H1 (cell line): Measurements from ENCODE around the gene ABCC11.

ENCODE experiments used
- ASH2L ChIP-seq: fragments of 200-600, 300-600 bp; sonication (generic); IDR thresholded peaks from one replicate; pipeline ENCODE4 v1.7.1; 2017; ENCODE audit warnings: low read length
- CBX5 ChIP-seq: fragments of 300-800, 300-1000 bp; sonication (generic); IDR thresholded peaks from 2 replicates; pipeline ENCODE4 v1.7.1; 2016; ENCODE audit warnings: antibody characterized with exemption, low read length, low read depth
- CEBPB ChIP-seq: IDR thresholded peaks from 2 replicates; pipeline ENCODE4 v1.6.1; 2012; ENCODE audit warnings: low read depth, low read length
- GTF2F1 ChIP-seq: IDR thresholded peaks from 2 replicates; pipeline ENCODE4 v1.6.1; 2012; ENCODE audit warnings: low read depth, low read length, improper control_type of control experiment, borderline replicate concordance
- JUN ChIP-seq: IDR thresholded peaks from 2 replicates; pipeline ENCODE4 v1.6.1; 2011; ENCODE audit warnings: low read depth, mild to moderate bottlenecking, improper control_type of control experiment, low read length
- NRF1 ChIP-seq: IDR thresholded peaks from 2 replicates; pipeline ENCODE4 v1.6.1; 2011; ENCODE audit warnings: mild to moderate bottlenecking, low read depth, low read length, improper control_type of control experiment
- POLR2A ChIP-seq, 2 experiments: IDR thresholded peaks; 1 replicate in 1 of 2; 2 replicates in 1 of 2; pipeline ENCODE4 v1.6.1; 2011; ENCODE audit warnings: low read depth in 2 of 2, low read length in 2 of 2, mild to moderate bottlenecking in 2 of 2; ENCODE audit errors: control extremely low read depth in 1 of 2
- POU5F1 ChIP-seq: IDR thresholded peaks from 2 replicates; pipeline ENCODE4 v1.6.1; 2011; ENCODE audit warnings: low read depth, mild to moderate bottlenecking, low read length, moderate library complexity
- RFX5 ChIP-seq: IDR thresholded peaks from 2 replicates; pipeline ENCODE4 v1.6.1; 2011; ENCODE audit warnings: low read depth, low read length, improper control_type of control experiment, borderline replicate concordance
- TAF7 ChIP-seq: optimal IDR thresholded peaks from 2 replicates; pipeline ENCODE3; 2011; ENCODE audit warnings: low read depth, mild to moderate bottlenecking, inconsistent platforms, low read length, moderate library complexity, borderline replicate concordance
- TF ChIP-seq, protein P1 (sequence below): IDR thresholded peaks from 2 replicates; pipeline ENCODE4 v1.6.1; 2012; ENCODE audit warnings: inconsistent platforms
- TF ChIP-seq, protein P2 (sequence below), 3 experiments: IDR thresholded peaks; 1 replicate in 2 of 3; 2 replicates in 1 of 3; pipeline versions ENCODE4 v1.5.1 to v1.6.1; 2011; ENCODE audit warnings: low read length in 3 of 3, mild to moderate bottlenecking in 3 of 3, inconsistent platforms in 2 of 3, low read depth in 1 of 3, moderate library complexity in 1 of 3; ENCODE audit not compliant: insufficient read depth in 1 of 3; ENCODE audit errors: control extremely low read depth in 1 of 3
- TF ChIP-seq, protein P3 (sequence below): IDR thresholded peaks from 2 replicates; pipeline ENCODE4 v1.6.1; 2011; ENCODE audit warnings: low read length, improper control_type of control experiment

DNA sequence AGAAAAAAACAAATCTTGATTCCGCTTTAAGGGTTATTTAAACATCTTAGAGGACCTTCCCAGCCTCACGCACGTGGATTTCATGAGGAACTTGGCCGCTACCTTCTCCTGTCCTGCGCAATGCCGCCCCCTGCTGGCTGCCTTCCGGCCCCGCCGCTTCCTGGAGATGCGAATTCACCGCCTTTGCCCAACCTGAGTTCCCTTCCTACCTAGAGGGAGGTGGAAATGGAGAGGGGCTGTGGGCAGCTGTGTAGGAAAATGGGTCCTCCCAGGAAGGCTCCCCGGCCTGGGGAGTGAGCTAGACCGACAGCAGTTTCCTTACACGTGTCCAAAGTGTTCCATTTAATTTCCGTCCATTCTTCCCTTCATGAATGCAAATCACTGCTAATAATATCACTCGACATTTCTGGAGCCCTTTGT, 90.5 kb downstream of the ABCC11 start:
- TF ChIP-seq CBX5 (no peak), GTF2F1 (no peak), POLR2A (IDR thresholded peaks at IDR 0.05; ENCODE audit: control extremely low read depth in 1 of 2, low read depth in 2 of 2, low read length in 2 of 2) (no peak), TAF7 (no peak), ASH2L (no peak), NRF1 (no peak), JUN (no peak), RFX5 (no peak), CEBPB (no peak), POU5F1 (no peak)
- TF ChIP-seq, protein P1, sequence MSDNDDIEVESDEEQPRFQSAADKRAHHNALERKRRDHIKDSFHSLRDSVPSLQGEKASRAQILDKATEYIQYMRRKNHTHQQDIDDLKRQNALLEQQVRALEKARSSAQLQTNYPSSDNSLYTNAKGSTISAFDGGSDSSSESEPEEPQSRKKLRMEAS: peak; percentile 87
- TF ChIP-seq, protein P2, sequence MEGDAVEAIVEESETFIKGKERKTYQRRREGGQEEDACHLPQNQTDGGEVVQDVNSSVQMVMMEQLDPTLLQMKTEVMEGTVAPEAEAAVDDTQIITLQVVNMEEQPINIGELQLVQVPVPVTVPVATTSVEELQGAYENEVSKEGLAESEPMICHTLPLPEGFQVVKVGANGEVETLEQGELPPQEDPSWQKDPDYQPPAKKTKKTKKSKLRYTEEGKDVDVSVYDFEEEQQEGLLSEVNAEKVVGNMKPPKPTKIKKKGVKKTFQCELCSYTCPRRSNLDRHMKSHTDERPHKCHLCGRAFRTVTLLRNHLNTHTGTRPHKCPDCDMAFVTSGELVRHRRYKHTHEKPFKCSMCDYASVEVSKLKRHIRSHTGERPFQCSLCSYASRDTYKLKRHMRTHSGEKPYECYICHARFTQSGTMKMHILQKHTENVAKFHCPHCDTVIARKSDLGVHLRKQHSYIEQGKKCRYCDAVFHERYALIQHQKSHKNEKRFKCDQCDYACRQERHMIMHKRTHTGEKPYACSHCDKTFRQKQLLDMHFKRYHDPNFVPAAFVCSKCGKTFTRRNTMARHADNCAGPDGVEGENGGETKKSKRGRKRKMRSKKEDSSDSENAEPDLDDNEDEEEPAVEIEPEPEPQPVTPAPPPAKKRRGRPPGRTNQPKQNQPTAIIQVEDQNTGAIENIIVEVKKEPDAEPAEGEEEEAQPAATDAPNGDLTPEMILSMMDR (IDR thresholded peaks at IDR 0.05; ENCODE audit: control extremely low read depth in 1 of 3, insufficient read depth in 1 of 3, low read depth in 1 of 3, low read length in 3 of 3): peak; percentile 83 to 94 (median 89)
- TF ChIP-seq, protein P3, sequence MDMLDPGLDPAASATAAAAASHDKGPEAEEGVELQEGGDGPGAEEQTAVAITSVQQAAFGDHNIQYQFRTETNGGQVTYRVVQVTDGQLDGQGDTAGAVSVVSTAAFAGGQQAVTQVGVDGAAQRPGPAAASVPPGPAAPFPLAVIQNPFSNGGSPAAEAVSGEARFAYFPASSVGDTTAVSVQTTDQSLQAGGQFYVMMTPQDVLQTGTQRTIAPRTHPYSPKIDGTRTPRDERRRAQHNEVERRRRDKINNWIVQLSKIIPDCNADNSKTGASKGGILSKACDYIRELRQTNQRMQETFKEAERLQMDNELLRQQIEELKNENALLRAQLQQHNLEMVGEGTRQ: no peak
